ENCODE measurements around the gene PLEKHG4B.

GRCh38 chr5:206927-207536 lies 115.1 kb downstream of the PLEKHG4B start:
- TF ChIP-seq POLR2A (IDR thresholded peaks at IDR 0.05; ENCODE audit: low read length) (no peak), GATA1 (IDR thresholded peaks at IDR 0.05; ENCODE audit: low read depth, low read length) (no peak)
